Measurements from ENCODE around the gene TRMT44. TPM values are rescaled to one million over a fixed set of nuclear protein-coding genes. Genes with fewer than 3 reads are reported as not detected.

The TRMT44 gene
- total and polyA plus RNA-seq, 2 of the 4 experiments (the other 2 are of a cell fraction), result 7.3 to 8.1 TPM

- H2BK15ac ChIP-seq (ENCODE audit: low read depth, low read length), result no peak overlapping the region
- no peak overlapping the region for H4K8ac ChIP-seq (ENCODE audit: low read depth in 2 of 2, low read length in 2 of 2)
- H3K79me1 ChIP-seq (ENCODE audit: low read depth in 1 of 2, low read length in 2 of 2), result 0 out of 4 replicates have a peak, but pooled peaks cover 0 to 3% of the 10 kb centered on the region in 2 experiments
- WGBS, 2 experiments (ENCODE audit: extremely low coverage in 2 of 2, insufficient read length in 1 of 2), result 92% methylated on average over 16 of the region's 31 CpGs; no CpG with 5 or more reads in 1 of the 2 experiments
- in situ Hi-C loops (cut with MboI; ENCODE audit: low sequenced_read_pairs), result no loop called here
- H2BK5ac ChIP-seq (ENCODE audit: low read depth, low read length, poor library complexity, severe bottlenecking), result no peak overlapping the region
- no peak overlapping the region for H4K91ac ChIP-seq (ENCODE audit: insufficient read depth, low read depth, low read length)
- H3K9ac ChIP-seq (ENCODE audit: low read depth, low read length), result no peak overlapping the region
- POLR2A ChIA-PET (ENCODE audit: unreplicated experiment), result no interaction called here
- no peak overlapping the region for H3K27ac ChIP-seq (ENCODE audit: insufficient read depth, low read length)
- H3K18ac ChIP-seq (ENCODE audit: low read depth, low read length), result no peak overlapping the region
- H3K14ac ChIP-seq (replicated peaks; ENCODE audit: low read depth, low read length), result no peak overlapping the region
- no peak overlapping the region for H2AK5ac ChIP-seq (ENCODE audit: low read depth, low read length)
- H3K36me3 ChIP-seq (ENCODE audit: control insufficient read depth, insufficient read depth, low read length), result peaks cover 37% of the 10 kb centered on the region
- no peaks in the 10 kb centered on the region; the same call in 1 of the 2 replicates for H3K4me1 ChIP-seq (ENCODE audit: control insufficient read depth, insufficient read depth, low read length)
- no peaks in the 10 kb centered on the region for H3K27me3 ChIP-seq (ENCODE audit: control insufficient read depth, insufficient read depth, low read length)
- no peak overlapping the region for H2AFZ ChIP-seq (replicated peaks; ENCODE audit: low read length, poor library complexity)
- H3K9me1 ChIP-seq (ENCODE audit: insufficient read depth, low read length), result no peaks in the 10 kb centered on the region
- DNase-seq (no peak), ATAC-seq (ENCODE audit: low read depth) (no peak)
- H4K20me1 ChIP-seq (ENCODE audit: insufficient read depth, low read length), result peaks cover 4% of the 10 kb centered on the region; the same call in 1 of the 2 replicates
- H3K56ac ChIP-seq (ENCODE audit: extremely low read depth, insufficient read depth, low read length), result no peak overlapping the region
- no peak overlapping the region for H3K23ac ChIP-seq (ENCODE audit: low read depth, low read length)
- H2AK9ac ChIP-seq (replicated peaks; ENCODE audit: low read depth, low read length, poor library complexity), result peak overlapping the region; percentile 46
- H3K4me3 ChIP-seq (ENCODE audit: insufficient read depth, low read depth, low read length), result no peak overlapping the region
- intact Hi-C loops (cut with micrococcal nuclease), result no loop called here
- TF ChIP-seq RFX5 (IDR thresholded peaks at IDR 0.05; ENCODE audit: low read depth, low read length), result no peak
- TF ChIP-seq USF2 (IDR thresholded peaks at IDR 0.05; ENCODE audit: low read depth, low read length), result no peak
- no peak overlapping the region for H2BK20ac ChIP-seq (ENCODE audit: low read depth, low read length)
- no peak overlapping the region for H3K4ac ChIP-seq (ENCODE audit: low read depth, low read length)
- no peaks in the 10 kb centered on the region for H3K9me3 ChIP-seq (ENCODE audit: control insufficient read depth, insufficient read depth, low read length)
- dilution Hi-C loops (cut with HindIII; ENCODE audit: low sequenced_read_pairs, unreplicated experiment), result no loop called here
- H3K4me2 ChIP-seq (ENCODE audit: low read depth, low read length), result no peak overlapping the region
- no peak overlapping the region for H2BK120ac ChIP-seq (ENCODE audit: low read depth, low read length)
- CTCF ChIA-PET, result no interaction called here
- no peak overlapping the region for H4K5ac ChIP-seq (ENCODE audit: low read depth, low read length)
- no TSS peak for BruUV-seq (replicated peaks)
Measured at GRCh38 chr4:8465615-8466611, 25.3 kb downstream of the TRMT44 start.
